GM23248 (cell line): ENCODE results near the gene NDUFAF3.

Source experiments
- EZH2 ChIP-seq: fragments of 200-600 bp; sonication (generic); IDR thresholded peaks from 2 replicates; pipeline ENCODE4 v1.6.1; 2018; ENCODE audit warnings: antibody characterized with exemption, mild to moderate bottlenecking; ENCODE audit not compliant: insufficient read depth, poor library complexity, severe bottlenecking
- EZH2phosphoT487 ChIP-seq: fragments of 200-600 bp; sonication (generic); IDR thresholded peaks from 2 replicates; pipeline ENCODE4 v1.6.1; 2018; ENCODE audit warnings: antibody characterized with exemption, moderate library complexity, mild to moderate bottlenecking, low read depth; ENCODE audit not compliant: insufficient read depth

DNA sequence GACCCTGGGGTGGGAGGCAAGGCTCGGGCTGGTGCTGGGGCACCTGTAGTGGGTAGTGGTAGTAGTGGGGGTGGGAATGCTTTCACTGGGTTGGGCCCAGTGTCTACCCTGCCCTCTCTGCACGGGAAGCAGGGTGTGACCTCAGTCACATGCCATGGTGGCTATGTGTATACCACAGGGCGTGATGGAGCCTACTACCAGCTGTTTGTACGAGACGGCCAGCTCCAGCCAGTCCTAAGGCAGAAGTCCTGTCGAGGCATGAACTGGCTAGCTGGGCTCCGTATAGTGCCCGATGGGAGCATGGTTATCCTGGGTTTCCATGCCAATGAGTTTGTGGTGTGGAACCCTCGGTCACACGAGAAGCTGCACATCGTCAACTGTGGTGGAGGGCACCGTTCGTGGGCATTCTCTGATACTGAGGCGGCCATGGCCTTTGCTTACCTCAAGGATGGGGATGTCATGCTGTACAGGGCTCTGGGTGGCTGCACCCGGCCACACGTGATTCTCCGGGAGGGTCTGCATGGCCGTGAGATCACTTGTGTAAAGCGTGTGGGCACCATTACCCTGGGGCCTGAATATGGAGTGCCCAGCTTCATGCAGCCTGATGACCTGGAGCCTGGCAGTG lies 8.7 kb upstream of the NDUFAF3 start:
- no peak for TF ChIP-seq EZH2
- TF ChIP-seq EZH2phosphoT487 = no peak
